OCI-LY3 (cell line): Measurements from ENCODE around the gene RFX4.

Experiments
- EZH2phosphoT487 ChIP-seq: fragments of 200-600 bp; shearing (Covaris generic); IDR thresholded peaks from 2 replicates; pipeline ENCODE4 v1.6.1; 2018; ENCODE audit warnings: antibody characterized with exemption, mixed run types, low read depth
- TF ChIP-seq, protein P1 (sequence below): fragments of 200-600, 300-600 bp; sonication (generic); IDR thresholded peaks from 2 replicates; pipeline ENCODE4 v1.5.1; 2014; ENCODE audit warnings: antibody characterized with exemption, low read length, low read depth

DNA sequence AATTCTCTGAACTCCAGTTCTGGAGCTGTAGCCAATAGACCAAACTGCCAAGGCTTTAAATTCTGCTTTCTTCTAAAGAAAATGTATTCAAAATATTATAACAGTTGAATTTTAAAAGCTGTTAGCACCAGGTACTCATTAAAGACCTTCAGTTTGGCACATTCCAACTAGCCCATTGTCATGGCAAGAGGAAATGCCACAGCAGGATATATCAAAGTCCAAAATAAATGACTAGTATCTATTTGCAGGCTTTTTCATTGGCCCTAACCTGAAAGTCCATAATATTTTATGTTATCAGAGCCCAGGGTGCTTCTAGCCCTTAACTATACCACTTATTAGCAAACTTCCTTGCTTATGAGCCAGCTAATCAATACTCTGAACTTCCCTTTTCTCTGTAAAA, 188.6 kb downstream of the RFX4 start:
- TF ChIP-seq, protein P1, sequence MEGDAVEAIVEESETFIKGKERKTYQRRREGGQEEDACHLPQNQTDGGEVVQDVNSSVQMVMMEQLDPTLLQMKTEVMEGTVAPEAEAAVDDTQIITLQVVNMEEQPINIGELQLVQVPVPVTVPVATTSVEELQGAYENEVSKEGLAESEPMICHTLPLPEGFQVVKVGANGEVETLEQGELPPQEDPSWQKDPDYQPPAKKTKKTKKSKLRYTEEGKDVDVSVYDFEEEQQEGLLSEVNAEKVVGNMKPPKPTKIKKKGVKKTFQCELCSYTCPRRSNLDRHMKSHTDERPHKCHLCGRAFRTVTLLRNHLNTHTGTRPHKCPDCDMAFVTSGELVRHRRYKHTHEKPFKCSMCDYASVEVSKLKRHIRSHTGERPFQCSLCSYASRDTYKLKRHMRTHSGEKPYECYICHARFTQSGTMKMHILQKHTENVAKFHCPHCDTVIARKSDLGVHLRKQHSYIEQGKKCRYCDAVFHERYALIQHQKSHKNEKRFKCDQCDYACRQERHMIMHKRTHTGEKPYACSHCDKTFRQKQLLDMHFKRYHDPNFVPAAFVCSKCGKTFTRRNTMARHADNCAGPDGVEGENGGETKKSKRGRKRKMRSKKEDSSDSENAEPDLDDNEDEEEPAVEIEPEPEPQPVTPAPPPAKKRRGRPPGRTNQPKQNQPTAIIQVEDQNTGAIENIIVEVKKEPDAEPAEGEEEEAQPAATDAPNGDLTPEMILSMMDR: no peak
- no peak for TF ChIP-seq EZH2phosphoT487
